CD4-positive, alpha-beta T cell (primary cell): ENCODE measurements around the gene SLC34A3. TPM values are rescaled to one million over a fixed set of nuclear protein-coding genes. Genes with fewer than 3 reads are reported as not detected.

ENCODE experiments used
- ATAC-seq: fragments of 200-7000 bp; cut with Tn5 transposase; one replicate; pipeline ENCODE4 v1.10.0; 2022; ENCODE audit warnings: mild to moderate bottlenecking; ENCODE audit not compliant: poor library complexity
- CTCF ChIA-PET: fragments of 350-600 bp; sonication (Branson Sonifier 250); formaldehyde crosslinking; loops from one replicate; lab custom pipeline; 2021; ENCODE audit warnings: antibody characterized with exemption, inconsistent platforms; lab: Charles Lee
- POLR2A ChIA-PET: fragments of 350-600 bp; sonication (Branson Sonifier 250); formaldehyde crosslinking; loops from one replicate; lab custom pipeline; 2021; ENCODE audit warnings: antibody characterized with exemption, inconsistent platforms; lab: Charles Lee
- DNase-seq, 14 experiments: peaks; one replicate each; pipeline ENCODE4 v3.0.0-alpha.2; 2013 to 2020; ENCODE audit warnings: mixed read lengths in 2 of 14
- H3K27ac ChIP-seq, 2 donors: one replicate each; pipeline versions ENCODE4 v1.5.1 to v1.7.0; 2013; ENCODE audit warnings: low read length in 2 of 2, low read depth in 1 of 2, mild to moderate bottlenecking in 1 of 2
- H3K27me3 ChIP-seq, 2 experiments: 1 replicate in 1 of 2; 2 replicates in 1 of 2; pipeline versions ENCODE4 v1.6.1 to v1.7.0; 2013; ENCODE audit warnings: low read length in 2 of 2, control low read depth in 1 of 2, mild to moderate bottlenecking in 1 of 2, moderate library complexity in 1 of 2; ENCODE audit not compliant: insufficient read depth in 2 of 2, control insufficient read depth in 1 of 2
- H3K36me3 ChIP-seq: one replicate; pipeline ENCODE4 v1.6.1; 2013; ENCODE audit warnings: low read length, control low read depth; ENCODE audit not compliant: insufficient read depth
- H3K4me1 ChIP-seq: one replicate; pipeline ENCODE4 v1.6.1; 2013; ENCODE audit warnings: low read length, control low read depth; ENCODE audit not compliant: insufficient read depth
- H3K4me3 ChIP-seq: one replicate; pipeline ENCODE4 v1.5.1; 2013; ENCODE audit warnings: mild to moderate bottlenecking, low read length, moderate library complexity
- H3K9me3 ChIP-seq, 2 experiments: 1 replicate in 1 of 2; 2 replicates in 1 of 2; pipeline versions ENCODE4 v1.6.1 to v1.7.0; 2013; ENCODE audit warnings: low read length in 2 of 2, mild to moderate bottlenecking in 2 of 2, control low read depth in 1 of 2, moderate library complexity in 1 of 2; ENCODE audit not compliant: control insufficient read depth in 1 of 2, insufficient read depth in 1 of 2
- H3K27ac Mint-ChIP-seq: one replicate; pipeline ENCODE4 v1.8.0; 2020; ENCODE audit warnings: mixed read lengths
- H3K27me3 Mint-ChIP-seq: one replicate; pipeline ENCODE4 v1.8.0; 2021; ENCODE audit warnings: mixed read lengths
- H3K36me3 Mint-ChIP-seq: one replicate; pipeline ENCODE4 v1.8.0; 2021; ENCODE audit warnings: low read depth, mixed read lengths
- H3K4me1 Mint-ChIP-seq: one replicate; pipeline ENCODE4 v1.8.0; 2021; ENCODE audit warnings: low read depth, mixed read lengths
- H3K4me3 Mint-ChIP-seq: one replicate; pipeline ENCODE4 v1.8.0; 2020; ENCODE audit warnings: mild to moderate bottlenecking, mixed read lengths
- H3K9me3 Mint-ChIP-seq: one replicate; pipeline ENCODE4 v1.8.0; 2020; ENCODE audit warnings: mixed read lengths
- intact Hi-C, 2 experiments: fragments of 100-400 bp; cut with DNase I in 1 of 2; cut with micrococcal nuclease in 1 of 2; formaldehyde crosslinking; loops; one replicate each; pipeline versions ENCODE4 v1.15.1 to v1.9.0; 2023 to 2025; cut with DNase I, micrococcal nuclease
- total RNA-seq, 174 experiments: library from RNA in 2 of 174; stranded (reverse) in 2 of 174; gene quantifications; one replicate each; pipeline ENCODE4 v1.2.3 and lab custom pipeline; 2021 to 2026
- TF ChIP-seq, protein P1 (sequence below): fragments of 200-600 bp; IDR thresholded peaks from one replicate; pipeline ENCODE4 v1.8.0; 2022; ENCODE audit warnings: antibody characterized with exemption, mild to moderate bottlenecking

The SLC34A3 gene
- total RNA-seq, 2 experiments from 2014 or later = not detected

DNA sequence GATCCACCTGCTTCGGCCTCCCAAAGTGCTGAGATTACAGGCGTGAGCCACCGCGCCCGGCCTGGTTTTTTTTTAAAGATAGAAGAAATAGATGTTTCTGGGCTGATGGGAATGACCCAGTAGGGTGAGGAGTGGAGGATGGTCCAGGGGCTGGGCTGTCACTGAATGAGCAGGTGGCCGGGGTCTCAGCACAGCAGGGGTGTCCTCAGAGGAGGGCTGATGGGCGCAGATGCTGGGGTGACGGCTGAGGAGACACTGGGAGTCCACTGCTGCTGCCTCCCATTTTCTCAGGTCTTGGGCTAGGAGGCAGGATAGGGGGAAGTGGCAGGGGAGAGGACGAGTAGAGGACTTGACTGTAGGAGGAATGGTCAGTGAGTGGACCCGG lies 44.5 kb downstream of the SLC34A3 start:
- intact Hi-C loops = no loop called here
- Mint-ChIP-seq H3K27ac (no peak overlapping the region), H3K27me3 (peaks cover 7% of the 10 kb centered on the region), H3K36me3 (peaks cover 6% of the 10 kb centered on the region), H3K4me3 (no peak overlapping the region), H3K9me3 (no peaks in the 10 kb centered on the region), H3K4me1 (peaks cover 23% of the 10 kb centered on the region)
- ChIA-PET CTCF (no interaction called here), POLR2A (no interaction called here)
- H3K4me1 ChIP-seq = peaks cover 41% of the 10 kb centered on the region
- H3K4me3 ChIP-seq = no peak overlapping the region
- TF ChIP-seq, protein P1, sequence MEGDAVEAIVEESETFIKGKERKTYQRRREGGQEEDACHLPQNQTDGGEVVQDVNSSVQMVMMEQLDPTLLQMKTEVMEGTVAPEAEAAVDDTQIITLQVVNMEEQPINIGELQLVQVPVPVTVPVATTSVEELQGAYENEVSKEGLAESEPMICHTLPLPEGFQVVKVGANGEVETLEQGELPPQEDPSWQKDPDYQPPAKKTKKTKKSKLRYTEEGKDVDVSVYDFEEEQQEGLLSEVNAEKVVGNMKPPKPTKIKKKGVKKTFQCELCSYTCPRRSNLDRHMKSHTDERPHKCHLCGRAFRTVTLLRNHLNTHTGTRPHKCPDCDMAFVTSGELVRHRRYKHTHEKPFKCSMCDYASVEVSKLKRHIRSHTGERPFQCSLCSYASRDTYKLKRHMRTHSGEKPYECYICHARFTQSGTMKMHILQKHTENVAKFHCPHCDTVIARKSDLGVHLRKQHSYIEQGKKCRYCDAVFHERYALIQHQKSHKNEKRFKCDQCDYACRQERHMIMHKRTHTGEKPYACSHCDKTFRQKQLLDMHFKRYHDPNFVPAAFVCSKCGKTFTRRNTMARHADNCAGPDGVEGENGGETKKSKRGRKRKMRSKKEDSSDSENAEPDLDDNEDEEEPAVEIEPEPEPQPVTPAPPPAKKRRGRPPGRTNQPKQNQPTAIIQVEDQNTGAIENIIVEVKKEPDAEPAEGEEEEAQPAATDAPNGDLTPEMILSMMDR = no peak
- H3K27me3 ChIP-seq = peaks cover 7 to 9% of the 10 kb centered on the region in 2 experiments
- H3K27ac ChIP-seq = no peak overlapping the region
- peak in 1 of 14 experiments; percentile 31 for DNase-seq
- H3K36me3 ChIP-seq = peaks cover 15% of the 10 kb centered on the region
- ATAC-seq = no peak
- H3K9me3 ChIP-seq = no peaks in the 10 kb centered on the region

DNA sequence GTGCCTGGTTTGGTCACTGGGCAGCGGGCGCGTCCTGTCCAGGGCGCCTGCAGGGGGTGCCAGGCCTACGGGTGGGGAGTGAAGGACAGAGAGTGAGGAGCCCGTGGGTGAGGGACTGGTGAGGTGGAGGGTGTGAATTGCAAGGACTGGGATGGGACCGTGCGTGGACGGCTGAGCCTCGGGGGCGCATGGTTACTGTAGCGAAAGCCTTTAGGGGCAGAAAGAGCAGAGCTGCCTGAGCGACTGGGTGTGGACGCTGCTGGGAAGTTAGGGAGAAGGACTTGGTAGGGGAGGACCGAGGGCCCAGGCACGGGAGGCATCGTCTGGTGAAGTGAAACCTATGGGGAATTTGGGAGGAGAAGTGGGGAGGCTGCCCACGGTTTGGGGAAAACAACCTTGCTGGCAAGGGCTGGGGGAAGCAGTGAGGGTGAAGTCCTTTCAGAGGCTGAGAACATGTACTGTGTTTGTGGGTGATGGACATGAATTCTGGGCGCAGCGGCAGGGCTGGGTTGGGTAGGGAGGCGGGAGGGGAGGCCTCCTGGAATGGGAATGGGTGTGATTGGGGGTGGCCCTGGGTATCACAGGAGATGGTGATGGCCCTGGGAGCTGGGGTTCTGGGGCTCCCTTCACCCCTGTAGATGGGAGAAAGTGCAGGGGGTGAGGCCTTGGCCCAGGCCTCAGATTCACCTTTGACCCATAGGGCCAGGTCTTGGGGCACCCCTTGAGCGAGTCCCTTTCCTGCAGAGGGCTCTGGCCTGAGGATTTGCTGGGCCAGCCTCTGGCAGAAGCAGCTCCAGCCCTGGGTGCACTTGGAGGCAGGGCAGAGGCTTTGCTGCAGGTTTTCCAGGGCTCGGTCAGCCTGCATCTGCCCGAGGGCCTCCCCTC lies 45.1 kb downstream of the SLC34A3 start:
- Histone ChIP-seq H3K36me3 (peaks cover 15% of the 10 kb centered on the region), H3K9me3 (no peaks in the 10 kb centered on the region), H3K4me3 (no peak overlapping the region), H3K4me1 (peaks cover 44% of the 10 kb centered on the region), H3K27ac (no peak overlapping the region), H3K27me3 (peaks cover 9 to 11% of the 10 kb centered on the region in 2 experiments)
- peaks cover 6% of the 10 kb centered on the region for H3K36me3 Mint-ChIP-seq
- ChIA-PET POLR2A (interaction anchor here (2.0 kb wide), 1 partner anchor 26 kb away, joined by 6 read pairs; the partner anchor contains the start of gene NRARP), CTCF (no interaction called here)
- TF ChIP-seq, protein P1 = no peak
- no peak overlapping the region for H3K4me3 Mint-ChIP-seq
- H3K27ac Mint-ChIP-seq = no peak overlapping the region
- H3K27me3 Mint-ChIP-seq = peaks cover 7% of the 10 kb centered on the region
- H3K9me3 Mint-ChIP-seq = no peaks in the 10 kb centered on the region
- intact Hi-C loops = no loop called here
- no peak for ATAC-seq
- peaks cover 23% of the 10 kb centered on the region for H3K4me1 Mint-ChIP-seq
- peak in 1 of 14 experiments; percentile 30 for DNase-seq

DNA sequence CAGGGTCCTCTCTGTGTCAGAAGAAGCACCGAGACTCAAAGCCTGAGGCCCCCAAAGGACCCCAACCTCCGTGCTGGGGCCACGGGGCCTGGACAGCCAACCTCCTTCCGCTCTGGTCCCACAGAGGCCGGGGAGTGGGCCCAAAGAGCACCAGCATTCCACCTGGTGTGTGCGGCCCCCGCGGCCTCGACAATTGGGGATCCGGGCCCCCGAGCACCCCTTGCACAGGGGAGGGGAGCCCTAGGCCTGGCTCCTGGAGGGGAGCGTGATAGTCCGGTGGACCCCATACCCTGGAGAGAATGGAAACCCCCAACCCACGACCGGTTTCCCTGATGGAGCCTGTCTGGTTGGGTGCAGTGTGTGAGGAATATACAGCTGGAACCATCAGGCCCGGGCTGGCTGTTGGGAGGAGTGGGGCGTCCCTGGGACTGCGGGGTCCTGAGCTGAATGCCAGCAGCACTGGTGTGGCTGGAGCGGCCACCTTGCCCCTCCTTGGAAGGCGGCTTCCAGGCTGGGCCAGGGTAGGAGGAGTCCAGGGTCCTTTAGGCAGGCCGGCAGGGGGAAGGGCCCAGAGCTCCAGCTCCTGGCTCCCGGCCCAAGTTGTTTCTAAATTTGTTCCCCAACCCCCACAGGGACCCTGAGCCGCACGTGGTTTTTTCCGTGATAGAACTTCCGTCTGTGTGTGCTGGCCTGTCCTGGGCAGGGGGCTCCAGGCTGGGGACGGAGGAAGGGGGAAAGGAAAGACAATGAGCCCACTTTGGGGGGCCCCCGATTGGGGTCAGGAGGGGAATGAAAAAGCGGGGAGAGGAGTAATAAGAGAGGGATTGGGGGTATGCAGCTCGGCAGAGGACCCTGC lies 46.0 kb downstream of the SLC34A3 start:
- ChIA-PET POLR2A (interaction anchor here (0.7 to 2.0 kb wide), 2 partner anchors 25 to 27 kb away, joined by 3 to 6 read pairs; partner anchors contain the start of gene NRARP), CTCF (no interaction called here)
- H3K36me3 ChIP-seq = peaks cover 15% of the 10 kb centered on the region
- peak overlapping the region; percentile 70 for H3K4me3 ChIP-seq
- H3K9me3 ChIP-seq = no peaks in the 10 kb centered on the region
- intact Hi-C loops = no loop called here
- peak overlapping the region; percentile 62 for H3K4me3 Mint-ChIP-seq
- H3K27me3 Mint-ChIP-seq = peaks cover 7% of the 10 kb centered on the region
- ATAC-seq (no peak), DNase-seq (peak in 1 of 14 experiments; percentile 19)
- no peak overlapping the region for H3K27ac ChIP-seq
- no peaks in the 10 kb centered on the region for H3K36me3 Mint-ChIP-seq
- H3K4me1 ChIP-seq = peaks cover 35% of the 10 kb centered on the region
- H3K9me3 Mint-ChIP-seq = no peaks in the 10 kb centered on the region
- H3K27me3 ChIP-seq = peaks cover 9 to 11% of the 10 kb centered on the region in 2 experiments
- peaks cover 15% of the 10 kb centered on the region for H3K4me1 Mint-ChIP-seq
- no peak overlapping the region for H3K27ac Mint-ChIP-seq
- TF ChIP-seq, protein P1 = no peak
